HG02840 (cell line): ENCODE data around the gene TMEM87A.
"Not testable (repeated sequence)": the region's sequence is repeated elsewhere in the genome, so short reads cannot be mapped to it uniquely, and the experiment has no call there.

Source experiments
- ATAC-seq: cut with Tn5 transposase; IDR thresholded peaks from one replicate; pipeline ENCODE4 v1.9.1; 2021; ENCODE audit warnings: mild to moderate bottlenecking, moderate library complexity, moderate number of reproducible peaks; ENCODE audit not compliant: unreplicated experiment, low FRiP score

TMEM87A gene, protein sequence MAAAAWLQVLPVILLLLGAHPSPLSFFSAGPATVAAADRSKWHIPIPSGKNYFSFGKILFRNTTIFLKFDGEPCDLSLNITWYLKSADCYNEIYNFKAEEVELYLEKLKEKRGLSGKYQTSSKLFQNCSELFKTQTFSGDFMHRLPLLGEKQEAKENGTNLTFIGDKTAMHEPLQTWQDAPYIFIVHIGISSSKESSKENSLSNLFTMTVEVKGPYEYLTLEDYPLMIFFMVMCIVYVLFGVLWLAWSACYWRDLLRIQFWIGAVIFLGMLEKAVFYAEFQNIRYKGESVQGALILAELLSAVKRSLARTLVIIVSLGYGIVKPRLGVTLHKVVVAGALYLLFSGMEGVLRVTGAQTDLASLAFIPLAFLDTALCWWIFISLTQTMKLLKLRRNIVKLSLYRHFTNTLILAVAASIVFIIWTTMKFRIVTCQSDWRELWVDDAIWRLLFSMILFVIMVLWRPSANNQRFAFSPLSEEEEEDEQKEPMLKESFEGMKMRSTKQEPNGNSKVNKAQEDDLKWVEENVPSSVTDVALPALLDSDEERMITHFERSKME

DNA sequence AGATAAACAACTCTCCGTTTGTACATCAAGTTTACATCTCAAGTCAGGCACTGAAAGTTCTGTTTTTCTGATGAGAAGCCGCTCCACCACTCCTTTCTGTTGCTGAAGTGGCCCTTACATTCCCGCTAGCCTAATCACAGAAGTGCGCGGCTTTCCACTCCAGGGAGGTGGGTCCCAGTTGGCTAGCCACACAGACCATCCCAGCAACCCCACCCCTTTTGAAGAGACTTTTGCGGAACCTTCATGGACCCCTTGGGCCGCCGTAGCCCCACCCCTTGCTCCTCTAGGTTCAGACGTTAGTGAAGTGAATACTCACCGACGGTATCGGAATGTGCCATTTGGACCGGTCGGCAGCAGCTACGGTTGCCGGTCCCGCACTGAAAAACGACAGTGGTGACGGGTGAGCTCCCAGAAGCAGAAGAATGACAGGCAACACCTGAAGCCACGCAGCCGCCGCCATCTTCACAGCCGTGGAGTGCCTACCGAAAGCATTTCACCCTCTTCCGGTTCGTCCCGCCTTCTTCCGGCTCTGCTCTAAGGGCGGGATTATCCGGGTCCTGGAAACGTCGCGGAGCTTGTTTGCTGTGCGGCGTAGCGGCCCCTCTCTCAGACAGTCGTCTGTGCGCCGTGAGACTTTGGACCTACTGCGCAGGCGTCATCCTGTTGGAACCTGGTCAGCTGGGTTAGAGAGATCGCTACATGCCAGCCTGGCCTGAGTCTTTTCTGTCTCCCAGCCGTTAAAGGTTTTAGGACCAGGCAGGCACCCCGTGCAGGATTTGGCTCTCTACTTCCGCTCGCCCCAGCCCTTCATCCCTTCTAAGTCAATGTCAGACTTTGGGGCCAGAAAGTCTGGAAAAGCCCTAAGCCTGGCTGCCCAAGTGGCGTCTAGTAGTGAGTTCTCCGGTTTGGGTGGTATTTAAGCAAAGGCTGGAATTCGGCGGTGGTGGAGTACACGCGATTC, at the start of gene TMEM87A, which contains the start of gene GANC:
TMEM87A (minus strand) TSS at position 495 of the 961 bp plus-strand sequence; CDS start at position 460, 35 bp downstream.
GANC (plus strand) TSS at position 263 of the 961 bp plus-strand sequence. CDS start 1,281 bp downstream, outside the sequence.
- ATAC-seq: peak; percentile 94

DNA sequence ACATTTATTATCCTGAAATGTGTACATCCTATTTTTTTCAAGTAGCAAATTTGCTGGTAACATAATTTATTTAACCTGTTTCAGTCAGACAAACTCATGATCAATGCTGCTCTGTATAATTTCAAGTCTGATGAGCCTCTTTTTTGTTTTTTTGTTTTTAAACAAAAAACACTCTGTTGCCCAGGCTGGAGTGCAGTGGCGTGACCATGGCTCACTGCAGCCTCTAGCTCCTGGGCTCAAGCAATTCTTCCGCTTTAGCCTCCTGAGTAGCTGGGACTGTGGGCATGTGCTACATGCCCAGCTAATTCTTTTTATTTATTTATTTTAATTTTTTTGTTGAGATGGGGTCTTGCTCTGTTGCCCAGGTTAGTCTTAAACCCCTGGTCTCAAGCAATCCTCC, 46.0 kb upstream of the TMEM87A start:
- ATAC-seq: no peak

DNA sequence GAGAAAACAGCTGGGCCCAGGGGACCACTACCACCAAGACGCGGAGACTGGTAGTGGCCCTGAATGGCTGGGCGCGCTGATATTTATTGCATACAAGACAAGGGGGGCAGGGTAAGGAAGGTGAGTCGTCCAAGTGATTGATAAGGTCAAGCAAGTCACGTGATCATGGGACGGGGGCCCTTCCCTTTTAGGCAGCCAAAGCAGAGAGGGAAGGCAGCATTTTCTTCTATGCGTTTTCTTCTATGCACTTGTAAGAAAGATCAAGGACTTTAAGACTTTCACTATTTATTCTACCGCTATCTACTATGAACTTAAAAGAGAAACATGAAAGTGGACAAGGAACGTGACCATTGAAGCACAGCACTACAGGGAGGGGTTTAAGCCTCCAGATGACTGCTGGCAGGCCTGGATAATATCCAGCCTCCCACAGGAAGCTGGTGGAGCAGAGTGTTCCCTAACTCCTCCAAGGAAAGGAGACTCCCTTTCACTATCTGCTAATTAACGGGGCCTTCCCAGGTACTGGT, 43.1 kb upstream of the TMEM87A start:
- ATAC-seq: not testable (repeated sequence)

DNA sequence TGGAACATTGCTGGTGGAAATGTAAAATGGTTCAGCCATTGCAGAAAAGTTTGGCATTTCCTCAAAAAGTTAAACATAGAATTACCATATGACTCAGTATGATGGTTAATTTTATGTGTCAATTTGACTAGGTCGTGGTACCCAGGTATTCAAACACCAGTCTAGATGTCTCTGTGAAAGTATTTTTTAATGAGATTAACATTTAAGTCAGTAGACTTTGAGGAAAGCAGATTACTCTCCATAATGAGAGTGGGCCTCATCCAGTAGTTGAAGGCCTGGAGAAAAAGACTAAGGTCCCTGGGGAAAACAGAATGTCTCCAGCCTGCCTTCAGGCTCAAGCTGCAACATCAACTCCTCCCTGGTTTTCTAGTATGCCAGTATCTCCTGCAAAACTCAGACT, 42.3 kb upstream of the TMEM87A start:
- ATAC-seq: no peak

DNA sequence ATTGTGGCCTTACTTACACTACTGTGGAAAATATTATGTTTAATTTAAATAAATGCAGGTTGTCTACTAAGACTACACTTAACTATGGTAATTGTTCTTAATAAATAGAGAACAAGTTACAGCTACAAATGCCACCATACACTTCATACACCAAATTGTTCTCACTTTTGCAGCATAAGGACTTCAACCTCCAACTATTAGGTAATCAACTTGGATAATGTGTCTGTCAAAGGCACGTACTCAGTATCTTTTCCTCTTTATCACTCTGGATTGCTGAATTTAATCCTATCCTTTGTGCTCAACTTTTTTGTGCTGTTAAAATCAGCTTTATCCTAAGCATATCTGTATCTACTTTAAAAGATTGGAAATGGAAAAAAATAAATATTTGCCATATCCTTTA, 41.6 kb upstream of the TMEM87A start:
- ATAC-seq: no peak

DNA sequence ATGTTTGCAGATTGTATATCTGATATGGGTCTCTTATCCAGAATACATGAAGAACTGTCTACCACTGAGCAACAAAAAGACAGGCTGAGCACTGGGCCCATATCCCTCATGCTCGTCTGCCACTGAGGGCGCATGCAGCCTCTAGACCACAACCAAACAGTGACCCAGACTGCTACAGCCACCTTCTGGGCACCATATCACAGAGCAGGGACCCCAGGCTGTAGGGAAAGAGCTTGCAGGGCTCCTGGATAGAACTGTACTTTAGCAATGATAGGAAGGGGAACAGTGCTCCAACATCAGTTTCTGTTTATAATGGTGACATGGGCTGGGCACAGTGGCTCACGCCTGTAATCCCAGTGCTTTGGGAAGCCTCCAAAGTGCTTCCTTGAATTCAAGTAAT, 40.2 kb upstream of the TMEM87A start:
- ATAC-seq: no peak

DNA sequence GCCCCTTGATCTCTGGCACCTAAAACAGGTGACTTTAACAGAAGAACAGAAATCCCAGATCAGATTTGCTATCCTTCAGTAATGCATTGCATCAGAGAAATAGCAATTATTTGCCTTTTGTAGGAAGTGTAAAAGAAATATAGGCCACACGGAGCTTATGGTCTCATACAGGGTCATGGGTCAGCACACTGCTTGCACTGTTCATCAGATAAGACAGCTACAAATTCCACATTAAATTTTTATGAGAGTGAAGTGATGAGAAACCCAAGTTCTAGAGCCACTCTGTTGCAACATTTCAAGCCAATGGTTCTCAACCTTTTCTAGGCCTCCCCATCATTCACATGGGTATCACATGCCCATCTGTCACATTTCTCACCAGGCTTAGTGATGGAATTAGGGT, 33.4 kb upstream of the TMEM87A start:
- no peak for ATAC-seq

DNA sequence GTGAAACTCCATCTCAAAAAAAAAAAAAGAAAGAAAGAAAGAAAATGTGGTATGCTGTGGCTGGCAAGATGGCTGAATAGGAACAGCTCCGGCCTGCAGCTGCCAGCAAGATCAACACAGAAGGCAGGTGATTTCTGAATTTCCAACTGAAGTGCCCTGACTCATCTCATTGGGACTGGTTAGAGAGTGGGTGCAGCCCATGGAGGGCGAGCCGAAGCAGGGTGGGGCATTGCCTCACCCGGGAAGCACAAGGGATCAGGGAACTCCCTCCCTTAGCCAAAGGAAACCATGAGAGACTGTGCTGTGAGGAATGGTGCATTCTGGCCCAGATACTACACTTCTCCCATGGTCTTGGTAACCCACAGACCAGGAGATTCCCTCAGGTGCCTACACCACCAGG, 27.8 kb upstream of the TMEM87A start:
- ATAC-seq: not testable (repeated sequence)

DNA sequence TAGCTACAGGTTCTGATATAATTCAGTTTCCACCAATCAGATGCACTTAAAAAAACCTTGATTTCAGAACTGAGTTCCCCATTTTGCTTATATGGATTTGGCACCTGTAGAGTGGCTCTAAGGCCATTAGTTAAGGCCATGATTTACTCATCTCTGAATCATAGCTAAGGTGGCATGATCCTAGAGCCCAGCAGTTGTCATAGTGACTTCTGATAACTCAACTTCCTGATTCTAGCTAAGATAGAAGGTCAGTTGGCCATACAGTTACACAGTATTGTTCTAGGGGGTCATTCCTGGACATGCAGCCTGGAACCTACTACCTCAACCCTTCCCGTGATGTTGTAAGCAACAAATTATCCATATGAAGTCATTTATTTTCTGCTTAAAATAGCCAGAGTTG, 15.9 kb upstream of the TMEM87A start:
- no peak for ATAC-seq

DNA sequence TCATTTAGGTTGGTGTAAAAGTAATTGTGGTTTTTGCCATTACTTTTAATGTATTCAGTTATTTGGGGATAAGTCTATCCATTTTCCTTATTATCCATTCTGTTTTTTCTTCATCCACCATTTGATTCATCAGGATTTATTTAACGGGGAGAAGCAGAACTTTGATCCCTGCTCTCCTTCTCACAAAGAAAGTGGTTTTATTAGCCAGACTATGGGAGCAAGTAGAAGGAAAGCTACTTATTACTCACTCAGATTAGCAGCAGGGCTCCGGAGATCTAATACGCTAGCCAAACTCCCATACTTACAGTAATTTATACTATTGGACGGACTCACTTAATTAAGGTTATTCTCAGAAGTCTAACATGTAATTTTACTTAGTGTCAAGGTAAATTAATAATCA, 14.7 kb upstream of the TMEM87A start:
- no peak for ATAC-seq

DNA sequence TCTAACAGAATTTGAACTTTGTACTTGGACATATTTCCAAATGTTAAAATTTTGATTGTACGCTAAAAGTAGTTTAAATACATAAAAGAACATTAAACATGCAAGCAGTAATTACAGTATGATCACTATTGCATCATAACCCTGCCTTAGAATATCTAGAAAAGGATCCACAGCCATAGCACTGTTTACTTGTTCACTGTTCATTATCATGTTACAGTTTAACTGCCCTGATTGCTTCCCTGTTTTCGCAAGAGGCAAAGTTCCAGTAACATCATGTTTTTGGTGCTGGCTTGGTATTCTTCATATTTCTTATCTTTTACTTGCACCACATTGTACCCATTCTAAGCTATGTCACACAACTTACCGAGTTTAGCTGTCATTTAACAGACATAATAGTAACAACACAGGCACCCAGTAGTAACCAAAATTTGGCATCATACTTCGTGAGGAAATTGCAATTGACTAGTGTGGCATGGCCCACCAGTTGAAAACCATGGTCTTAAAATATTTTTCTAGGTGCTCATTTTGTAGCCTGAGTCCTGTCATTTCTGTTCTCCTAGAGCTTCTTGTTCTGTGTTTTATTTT, 13.3 kb upstream of the TMEM87A start:
- ATAC-seq: no peak

DNA sequence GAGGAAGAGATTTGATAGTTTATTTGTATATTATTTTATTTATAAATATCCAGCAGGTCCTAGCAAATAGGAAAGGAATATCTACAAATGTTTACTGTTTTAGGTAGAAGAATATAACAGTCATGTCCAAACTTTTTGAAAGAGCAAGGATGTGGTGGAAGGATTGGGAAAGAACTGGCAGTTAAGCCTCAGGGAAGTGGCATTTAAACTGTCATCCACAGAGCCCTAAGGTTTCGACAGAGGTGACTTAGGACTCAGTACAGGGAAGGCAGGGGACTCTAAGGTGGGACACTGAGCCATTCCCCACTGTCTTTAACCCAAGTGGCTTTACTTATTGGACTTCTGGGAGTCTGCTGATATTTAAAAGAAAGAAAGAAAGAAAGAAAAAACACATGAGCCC, 11.8 kb upstream of the TMEM87A start:
- no peak for ATAC-seq

DNA sequence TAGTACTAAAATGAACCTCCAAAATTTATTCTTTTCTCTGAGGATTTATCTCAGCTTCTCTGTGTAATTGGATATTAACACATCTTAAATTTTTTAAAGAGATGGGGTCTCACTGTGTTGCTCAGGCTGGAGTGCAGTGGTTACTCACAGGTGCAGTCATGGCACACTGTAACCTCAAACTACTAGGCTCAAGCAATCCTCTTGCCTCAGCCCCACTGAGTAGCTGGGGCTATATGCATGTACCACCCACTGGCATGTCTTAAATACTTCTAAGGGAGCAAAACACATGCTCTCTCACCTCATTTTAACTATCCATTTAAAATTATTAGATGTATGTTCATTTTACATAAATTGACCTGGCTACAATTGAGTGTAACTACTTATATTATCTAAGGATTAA, 11.3 kb upstream of the TMEM87A start:
- ATAC-seq: no peak

DNA sequence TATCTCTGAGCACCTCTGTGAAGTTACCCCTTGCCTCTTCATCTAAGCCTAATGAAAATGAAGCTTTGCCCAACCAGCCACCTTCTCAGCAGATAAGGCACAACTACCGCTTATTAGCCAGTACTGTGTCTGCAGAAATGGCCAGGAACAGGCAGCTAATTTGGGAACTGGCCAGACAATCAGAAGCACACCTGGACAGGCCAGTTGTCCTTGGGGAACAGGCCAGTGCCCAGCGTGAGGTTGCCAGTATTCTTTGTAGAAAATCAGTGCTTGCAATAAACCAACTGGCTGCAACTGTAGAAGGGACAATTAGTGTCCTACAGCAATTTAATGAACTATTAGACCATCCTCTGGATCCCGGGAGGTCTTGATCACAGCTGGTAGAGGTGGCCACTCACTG, 10.4 kb upstream of the TMEM87A start:
- no peak for ATAC-seq

DNA sequence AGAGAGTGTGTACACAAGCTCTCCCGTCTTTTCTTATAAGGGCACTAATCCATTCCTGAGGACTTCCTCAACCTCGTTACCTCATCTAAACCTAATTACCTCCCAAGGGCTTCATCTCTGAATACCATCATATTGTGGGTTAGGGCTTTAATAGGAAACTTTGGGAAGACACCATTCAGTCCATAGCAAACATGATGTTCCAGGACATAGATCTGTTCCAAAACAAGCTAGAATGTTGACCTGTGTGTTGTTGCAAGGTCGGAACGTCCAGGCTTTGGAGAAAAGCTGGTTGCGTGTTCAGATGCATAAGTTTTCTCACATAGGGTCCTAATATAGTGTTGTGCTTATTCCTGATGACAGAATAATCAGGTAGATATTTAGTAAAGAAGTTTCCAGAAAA, 9.7 kb upstream of the TMEM87A start:
- ATAC-seq: no peak

DNA sequence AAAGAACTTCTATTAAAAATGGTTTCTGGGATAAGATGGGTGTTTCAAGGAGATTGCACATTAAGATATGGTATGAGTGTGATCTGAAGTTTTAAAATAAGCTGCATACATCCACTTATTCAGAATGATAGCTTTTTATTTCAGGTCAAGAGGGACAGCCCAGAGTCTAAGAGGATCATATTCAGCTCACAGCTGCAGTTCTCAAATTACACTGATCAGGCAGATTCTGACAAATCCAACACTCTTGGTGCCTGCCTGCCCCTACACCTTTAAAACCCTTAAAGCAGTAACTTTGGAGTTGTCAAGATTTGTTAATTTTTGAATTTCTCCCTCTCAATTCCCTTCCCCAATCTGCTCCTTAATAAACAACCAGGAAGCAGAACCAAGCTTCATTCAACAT, 9.1 kb upstream of the TMEM87A start:
- no peak for ATAC-seq

DNA sequence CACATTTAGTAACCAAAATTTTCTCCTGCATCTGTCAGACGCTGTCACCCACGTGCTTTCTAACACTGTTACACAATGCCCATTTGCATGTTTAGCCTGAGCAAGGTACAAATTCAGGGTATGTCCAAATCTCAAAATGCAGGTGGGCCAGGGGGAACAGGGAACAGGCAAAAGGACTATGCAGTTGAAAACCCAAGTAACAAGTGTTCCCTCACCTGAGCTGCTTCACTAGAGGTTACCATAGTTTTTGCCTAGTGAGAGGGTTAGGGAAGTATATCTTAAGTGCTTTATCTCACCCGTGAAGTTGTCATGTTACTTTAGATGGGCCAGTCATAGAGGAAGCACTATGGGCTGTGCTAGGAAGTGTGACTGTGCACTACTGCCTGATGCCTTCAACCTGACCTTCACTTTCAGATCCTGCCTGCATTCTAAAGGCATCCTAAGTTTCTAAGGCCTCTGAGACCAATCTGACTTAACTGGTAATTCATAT, 6.0 kb upstream of the TMEM87A start:
- ATAC-seq: no peak

DNA sequence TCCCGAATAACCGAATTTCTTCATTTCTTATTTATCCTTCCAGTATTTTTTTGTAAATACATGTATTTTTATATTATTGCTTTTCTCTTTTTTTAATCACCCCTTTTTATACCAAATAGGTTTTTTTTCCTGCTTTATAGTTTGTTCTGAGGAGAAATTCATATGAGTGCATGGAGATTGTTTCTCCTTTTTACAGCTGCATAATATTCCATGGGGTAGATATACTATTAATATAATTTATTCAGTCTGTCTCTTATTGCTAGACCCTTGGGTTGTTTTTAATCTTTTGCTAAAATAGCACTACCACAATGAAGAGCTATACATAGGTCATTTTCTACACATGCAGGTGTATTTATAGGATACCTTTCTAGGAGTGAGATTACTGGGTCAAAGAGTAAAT, 3.5 kb upstream of the TMEM87A start:
- ATAC-seq: no peak

DNA sequence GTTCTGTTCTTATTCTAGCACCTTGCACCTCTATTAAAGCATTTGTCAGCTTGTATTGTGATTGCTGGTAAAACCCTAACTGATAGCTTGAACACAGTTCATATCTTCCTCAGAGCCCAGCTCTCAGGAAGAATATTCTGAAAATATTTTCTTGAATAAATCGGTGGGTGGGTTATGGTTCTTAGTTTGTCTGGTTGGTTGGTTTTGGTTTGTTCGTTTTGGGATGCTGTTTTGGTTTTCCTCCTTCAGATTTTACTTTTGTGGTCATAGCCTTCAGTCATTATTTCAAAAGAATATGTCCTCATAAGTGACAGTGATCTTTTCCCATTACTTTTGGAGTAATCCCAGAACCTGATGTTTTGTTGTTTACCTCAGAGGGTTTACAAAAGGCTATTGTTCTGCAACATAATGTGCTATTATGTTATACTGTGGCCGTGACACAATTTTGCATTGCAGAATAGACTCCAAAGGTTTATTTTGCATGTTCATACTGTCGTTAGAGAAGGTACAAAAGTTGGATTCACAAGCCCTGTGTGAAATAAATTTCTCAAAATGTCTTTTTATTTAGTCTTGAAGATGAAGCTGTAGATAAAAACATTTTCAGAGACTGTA, 2.7 kb upstream of the TMEM87A start:
- no peak for ATAC-seq

DNA sequence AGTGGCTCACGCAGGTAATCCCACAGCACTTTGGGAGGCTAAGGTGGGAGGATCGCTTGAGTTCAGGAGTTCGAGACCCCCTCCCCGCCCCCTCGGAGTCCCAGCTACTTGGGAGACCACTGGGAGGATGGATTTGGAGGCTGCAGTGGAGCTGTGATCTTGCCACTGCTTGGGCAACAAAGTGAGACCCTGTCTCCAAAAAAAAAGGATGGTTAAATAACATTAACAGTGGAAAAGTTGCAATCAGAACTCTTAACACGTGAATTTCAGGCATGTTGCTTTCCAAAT, 1.4 kb upstream of the TMEM87A start:
- no peak for ATAC-seq
